ENCODE results near the gene OR51V1.

OR51V1 gene

DNA sequence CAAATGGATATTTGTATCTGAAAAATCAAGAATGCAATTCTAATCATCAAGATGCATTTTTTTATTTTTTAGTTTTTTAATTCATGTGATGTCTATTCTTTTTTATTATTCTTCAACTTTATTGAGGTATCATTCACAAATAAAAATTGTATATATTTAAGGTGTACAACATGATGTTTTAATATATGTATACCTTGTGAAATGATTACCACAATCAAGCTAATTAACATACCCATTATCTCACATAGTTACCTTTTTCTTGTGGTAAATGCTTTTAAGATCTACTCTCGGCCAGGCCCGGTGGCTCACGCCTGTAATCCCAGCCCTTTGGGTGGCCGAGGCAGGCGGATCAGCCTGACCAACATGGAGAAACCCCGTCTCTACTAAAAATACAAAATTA, 22.7 kb upstream of the OR51V1 start:
- H3K4me3 ChIP-seq (ENCODE audit: low read depth, low read length): no peak overlapping the region
- TF ChIP-seq, protein P1, sequence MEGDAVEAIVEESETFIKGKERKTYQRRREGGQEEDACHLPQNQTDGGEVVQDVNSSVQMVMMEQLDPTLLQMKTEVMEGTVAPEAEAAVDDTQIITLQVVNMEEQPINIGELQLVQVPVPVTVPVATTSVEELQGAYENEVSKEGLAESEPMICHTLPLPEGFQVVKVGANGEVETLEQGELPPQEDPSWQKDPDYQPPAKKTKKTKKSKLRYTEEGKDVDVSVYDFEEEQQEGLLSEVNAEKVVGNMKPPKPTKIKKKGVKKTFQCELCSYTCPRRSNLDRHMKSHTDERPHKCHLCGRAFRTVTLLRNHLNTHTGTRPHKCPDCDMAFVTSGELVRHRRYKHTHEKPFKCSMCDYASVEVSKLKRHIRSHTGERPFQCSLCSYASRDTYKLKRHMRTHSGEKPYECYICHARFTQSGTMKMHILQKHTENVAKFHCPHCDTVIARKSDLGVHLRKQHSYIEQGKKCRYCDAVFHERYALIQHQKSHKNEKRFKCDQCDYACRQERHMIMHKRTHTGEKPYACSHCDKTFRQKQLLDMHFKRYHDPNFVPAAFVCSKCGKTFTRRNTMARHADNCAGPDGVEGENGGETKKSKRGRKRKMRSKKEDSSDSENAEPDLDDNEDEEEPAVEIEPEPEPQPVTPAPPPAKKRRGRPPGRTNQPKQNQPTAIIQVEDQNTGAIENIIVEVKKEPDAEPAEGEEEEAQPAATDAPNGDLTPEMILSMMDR (IDR thresholded peaks at IDR 0.05; ENCODE audit: insufficient read depth, low read length, missing control alignments): no peak
- ChIA-PET CTCF (no interaction called here), POLR2A (no interaction called here)
- no peak for DNase-seq (ENCODE audit: low read depth, low spot score)

DNA sequence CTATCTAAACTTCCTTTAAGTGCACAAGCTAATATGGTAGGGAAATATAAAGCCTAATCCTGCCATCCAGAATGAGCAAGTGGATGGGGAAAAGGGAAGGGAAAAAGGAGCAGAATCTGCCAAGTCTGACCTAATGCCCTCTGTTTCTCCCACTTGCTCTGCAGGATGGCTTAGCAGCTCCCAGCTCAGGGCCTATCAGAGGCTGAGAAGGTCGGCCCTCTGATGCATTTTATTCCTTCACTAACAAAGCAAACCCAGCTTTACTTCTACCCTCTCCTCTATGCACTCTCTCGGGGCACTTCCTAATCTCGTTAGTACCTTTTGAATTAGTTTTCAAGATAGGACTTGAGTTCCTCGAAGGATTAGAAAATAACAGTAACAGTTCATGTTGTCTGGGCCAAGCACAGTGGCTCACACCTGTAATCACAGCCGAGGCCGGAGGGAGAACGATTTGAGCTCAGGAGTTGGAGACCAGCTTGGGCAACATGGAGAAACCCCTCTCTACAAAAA, 9.9 kb upstream of the OR51V1 start:
- DNase-seq (ENCODE audit: low read depth, low spot score): no peak
- CTCF ChIA-PET: interaction anchor here (0.7 to 1.9 kb wide), 3 partner anchors 31 to 160 kb away, joined by 3 to 12 read pairs (median 3); no protein-coding TSS in a partner anchor
- POLR2A ChIA-PET: no interaction called here
- TF ChIP-seq, protein P1 (IDR thresholded peaks at IDR 0.05; ENCODE audit: insufficient read depth, low read length, missing control alignments): no peak
- no peak overlapping the region for H3K4me3 ChIP-seq (ENCODE audit: low read depth, low read length)

DNA sequence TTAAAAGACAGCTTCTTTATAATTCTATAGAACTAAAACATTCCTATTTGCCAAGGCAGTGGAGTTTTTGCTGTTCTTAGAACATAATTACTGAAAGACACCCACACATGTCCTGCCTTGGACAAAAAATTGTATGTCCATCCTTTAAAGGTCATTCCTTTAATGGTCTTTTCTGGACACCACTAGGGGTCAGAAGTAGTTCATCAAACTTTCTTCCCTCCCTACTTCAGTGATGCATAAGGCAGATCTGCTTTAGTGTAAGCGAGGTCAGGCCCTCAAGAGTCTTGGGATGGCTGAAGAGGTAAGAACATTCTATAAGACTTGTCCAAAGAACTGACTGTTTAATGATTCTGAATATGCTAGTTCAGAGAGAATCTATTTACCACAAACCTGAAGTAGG, 4.3 kb upstream of the OR51V1 start:
- DNase-seq (ENCODE audit: low read depth, low spot score): peak; percentile 44
- no peak overlapping the region for H3K4me3 ChIP-seq (ENCODE audit: low read depth, low read length)
- ChIA-PET CTCF (interaction anchor here (0.7 to 6.0 kb wide), 14 partner anchors 9 to 182 kb away, joined by 3 to 66 read pairs (median 3); partner anchors contain the start of gene OR51B5), POLR2A (no interaction called here)
- TF ChIP-seq, protein P1 (IDR thresholded peaks at IDR 0.05; ENCODE audit: insufficient read depth, low read length, missing control alignments): peak; percentile 46

DNA sequence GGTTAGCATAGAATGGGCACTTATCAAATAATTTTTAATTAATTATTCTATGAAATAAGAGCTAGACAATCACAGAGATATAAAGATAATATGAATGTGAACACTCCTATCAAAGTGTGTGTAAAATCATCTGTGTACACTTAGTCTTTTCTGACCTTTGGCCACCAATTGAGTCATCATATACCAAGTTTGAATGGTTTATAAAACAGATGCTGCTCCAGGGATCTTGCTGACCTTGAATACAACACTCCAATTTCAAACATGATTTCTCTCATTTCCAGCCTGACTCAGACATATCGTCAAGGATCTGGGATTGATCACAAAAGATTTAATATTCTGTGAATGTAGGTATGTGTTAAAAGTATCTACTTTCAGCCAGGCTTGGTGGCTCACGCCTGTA, 2.9 kb upstream of the OR51V1 start:
- CTCF ChIA-PET: interaction anchor here (0.8 to 6.0 kb wide), 6 partner anchors 67 to 178 kb away, joined by 3 to 66 read pairs (median 11); no protein-coding TSS in a partner anchor
- H3K4me3 ChIP-seq (ENCODE audit: low read depth, low read length): no peak overlapping the region
- TF ChIP-seq, protein P1 (IDR thresholded peaks at IDR 0.05; ENCODE audit: insufficient read depth, low read length, missing control alignments): no peak
- POLR2A ChIA-PET: no interaction called here
- no peak for DNase-seq (ENCODE audit: low read depth, low spot score)

DNA sequence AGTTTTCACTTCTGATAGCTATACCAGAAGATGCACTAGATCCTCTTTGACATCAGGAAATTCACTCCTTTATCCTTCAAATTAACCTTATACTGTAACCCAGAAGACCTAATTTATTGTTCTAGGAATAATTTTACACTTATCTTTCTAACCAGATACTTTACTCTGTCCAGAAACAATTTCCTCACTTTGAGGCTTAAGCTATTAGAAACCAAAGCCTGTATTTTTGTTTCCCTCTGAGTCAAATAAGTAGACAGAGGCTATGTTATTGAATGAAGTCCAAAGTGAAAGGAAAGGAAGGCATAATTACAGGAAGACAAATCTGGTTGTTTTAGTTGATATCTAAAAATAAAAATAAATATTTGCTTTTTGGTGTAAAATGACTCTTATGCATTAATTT, 2.2 kb downstream of the OR51V1 start:
- ChIA-PET CTCF (interaction anchor here (1.2 to 4.5 kb wide), 2 partner anchors 73 to 183 kb away, joined by 3 to 15 read pairs; no protein-coding TSS in a partner anchor), POLR2A (no interaction called here)
- no peak for DNase-seq (ENCODE audit: low read depth, low spot score)
- H3K4me3 ChIP-seq (ENCODE audit: low read depth, low read length): no peak overlapping the region
- TF ChIP-seq, protein P1 (IDR thresholded peaks at IDR 0.05; ENCODE audit: insufficient read depth, low read length, missing control alignments): no peak

DNA sequence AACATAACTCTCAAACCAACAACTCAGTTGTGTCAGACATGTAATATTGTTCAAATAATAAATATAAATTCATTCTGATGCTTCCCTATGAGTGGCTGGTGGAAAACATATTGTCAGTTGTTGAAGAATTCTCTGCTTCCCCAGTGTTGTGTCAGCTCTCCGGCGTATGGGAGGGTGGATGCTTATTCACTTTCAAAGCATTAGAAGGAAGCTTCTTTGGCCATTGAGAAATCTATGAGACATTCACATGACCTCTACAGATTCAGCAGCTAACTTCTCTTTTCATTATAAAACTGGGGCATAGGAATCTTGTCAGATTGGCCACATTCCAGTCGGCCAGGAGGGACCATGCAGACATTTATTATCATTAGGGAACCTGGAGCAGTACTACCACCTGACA, 2.9 kb downstream of the OR51V1 start:
- TF ChIP-seq, protein P1 (IDR thresholded peaks at IDR 0.05; ENCODE audit: insufficient read depth, low read length, missing control alignments): no peak
- H3K4me3 ChIP-seq (ENCODE audit: low read depth, low read length): no peak overlapping the region
- ChIA-PET POLR2A (interaction anchor here (1.1 kb wide), 1 partner anchor 170 kb away, joined by 3 read pairs; no protein-coding TSS in a partner anchor), CTCF (interaction anchor here (1.1 to 4.5 kb wide), 2 partner anchors 173 to 183 kb away, joined by 6 to 15 read pairs; no protein-coding TSS in a partner anchor)
- DNase-seq (ENCODE audit: low read depth, low spot score): peak; percentile 33
